Measurements from ENCODE around the gene C19orf73.
"Not testable (repeated sequence)": the region's sequence is repeated elsewhere in the genome, so short reads cannot be mapped to it uniquely, and the experiment has no call there.

C19orf73 gene

DNA sequence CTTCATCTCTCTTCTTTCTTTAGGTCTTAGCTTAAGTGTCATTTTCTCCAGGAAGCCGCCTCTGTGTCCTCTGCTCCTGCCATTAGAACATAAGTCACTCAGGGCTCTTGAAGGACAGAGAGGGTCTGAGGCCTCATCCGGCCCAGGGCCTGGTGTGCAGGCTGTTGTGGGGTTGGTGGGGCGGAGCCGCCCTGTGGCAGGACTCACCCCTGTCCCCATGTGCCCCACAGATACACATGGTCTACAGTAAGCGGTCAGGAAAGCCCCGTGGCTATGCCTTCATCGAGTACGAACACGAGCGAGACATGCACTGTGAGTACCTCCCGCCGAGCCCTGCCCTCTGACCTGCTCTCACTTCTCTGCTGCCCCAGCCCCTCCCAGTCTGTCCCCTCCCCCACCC lies 17.8 kb downstream of the C19orf73 start:
- no peak for DNase-seq (ENCODE audit: low read depth)

DNA sequence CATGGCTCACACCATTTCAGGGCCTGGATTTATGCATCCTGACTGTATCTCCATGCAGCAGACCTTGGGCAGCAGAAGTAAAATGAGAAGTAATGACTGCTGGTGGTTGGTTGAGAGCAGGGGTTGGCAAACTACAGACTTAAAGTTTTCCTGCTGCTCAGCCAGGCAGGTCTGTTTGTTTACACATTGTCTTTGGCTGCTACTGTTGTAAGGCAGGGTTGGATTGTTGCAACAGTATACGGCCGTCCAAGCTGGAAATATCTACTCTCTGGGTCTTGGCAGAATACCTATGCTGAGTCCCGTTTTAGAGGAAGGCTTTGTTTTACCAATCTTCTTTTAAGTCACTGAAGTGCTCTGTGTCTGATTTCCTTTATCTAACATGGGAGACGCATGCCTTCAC lies 20.1 kb downstream of the C19orf73 start:
- no peak for DNase-seq (ENCODE audit: low read depth)

DNA sequence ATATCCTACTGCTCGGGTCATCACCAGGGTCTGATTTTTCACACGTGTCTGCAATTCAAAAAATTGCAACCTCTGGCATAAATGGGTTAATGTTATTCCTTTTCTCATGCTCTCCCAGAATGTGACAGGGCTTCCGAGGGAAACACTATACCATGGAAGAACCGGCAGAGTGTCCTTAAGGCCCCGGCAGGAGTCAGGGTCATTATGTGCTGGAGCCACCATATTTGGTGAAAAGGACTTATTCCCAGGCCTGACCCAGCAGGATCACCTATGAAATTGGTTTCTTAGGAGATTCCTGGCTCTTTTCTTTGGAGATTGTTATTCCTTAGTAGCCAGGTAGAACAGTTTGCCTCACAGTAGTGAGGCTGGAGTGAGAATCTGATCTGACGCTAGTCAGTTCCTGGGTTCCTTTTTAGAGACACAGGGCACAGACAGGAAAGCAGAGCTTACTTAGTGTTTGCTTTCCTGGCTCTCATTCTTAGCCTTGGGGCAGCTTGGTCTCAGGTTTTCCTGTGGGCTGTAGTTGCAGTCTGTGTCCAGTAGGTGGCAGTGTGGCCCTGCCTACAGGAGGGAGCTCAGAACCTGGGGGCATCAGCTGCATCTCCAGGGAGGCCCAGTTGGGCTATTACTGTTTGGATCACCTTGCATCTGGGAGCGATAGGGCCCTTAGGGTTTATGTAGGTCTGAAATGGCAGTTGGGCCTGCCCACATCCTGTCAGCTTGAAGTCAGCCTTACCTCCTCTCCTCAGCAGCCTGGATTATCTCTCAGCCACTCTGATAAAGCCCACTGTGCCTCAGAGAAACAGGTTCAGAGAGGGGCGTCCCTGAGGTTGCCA lies 21.3 kb downstream of the C19orf73 start:
- DNase-seq (ENCODE audit: low read depth): peak; percentile 60

DNA sequence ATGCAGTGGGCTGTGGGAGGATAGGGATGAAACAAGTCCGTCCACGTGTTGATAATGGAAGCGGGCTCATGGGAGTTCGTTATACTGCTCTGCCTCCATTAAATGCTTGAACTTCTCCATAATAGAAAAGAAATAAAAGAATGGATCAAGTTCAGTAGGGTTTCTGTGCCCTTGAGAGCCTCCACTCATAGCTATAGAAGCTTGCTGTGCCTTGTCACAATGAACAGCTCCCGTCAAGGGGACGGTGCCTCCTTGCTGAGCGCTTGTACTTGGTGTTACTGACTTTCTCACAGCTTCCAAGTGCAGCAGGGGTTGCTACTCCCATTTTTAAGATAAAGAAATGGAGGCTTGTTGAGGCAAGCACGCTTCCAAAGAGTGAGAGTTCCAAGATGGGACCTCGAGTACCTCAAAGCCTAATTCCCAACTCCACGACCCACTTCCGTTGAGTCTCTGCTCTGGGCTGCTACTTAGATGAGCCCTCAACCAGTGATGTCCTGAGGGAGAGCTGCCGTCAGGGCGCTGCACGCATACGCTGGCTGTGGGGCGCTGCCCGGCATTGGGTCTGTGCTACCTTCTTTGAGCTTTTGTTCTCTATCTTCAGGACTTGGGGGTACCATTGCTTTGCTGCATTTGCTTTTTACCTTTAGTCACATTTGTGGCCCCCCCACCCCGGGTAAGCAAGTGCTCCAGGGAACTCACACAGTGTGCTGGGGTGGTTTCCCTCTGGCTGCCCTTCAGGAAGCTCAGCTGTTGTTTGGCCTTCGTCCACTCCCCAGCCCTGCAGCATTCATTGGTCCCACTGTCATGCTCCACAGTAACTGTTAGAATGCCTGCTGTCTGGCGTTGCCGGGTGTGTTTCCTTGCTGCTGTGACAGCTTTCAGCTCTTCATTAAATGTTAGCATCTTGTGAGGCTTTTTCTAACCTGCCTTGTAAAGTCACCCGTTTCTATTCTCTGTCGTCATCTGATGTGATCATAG lies 24.1 kb downstream of the C19orf73 start:
- no peak for DNase-seq (ENCODE audit: low read depth)

DNA sequence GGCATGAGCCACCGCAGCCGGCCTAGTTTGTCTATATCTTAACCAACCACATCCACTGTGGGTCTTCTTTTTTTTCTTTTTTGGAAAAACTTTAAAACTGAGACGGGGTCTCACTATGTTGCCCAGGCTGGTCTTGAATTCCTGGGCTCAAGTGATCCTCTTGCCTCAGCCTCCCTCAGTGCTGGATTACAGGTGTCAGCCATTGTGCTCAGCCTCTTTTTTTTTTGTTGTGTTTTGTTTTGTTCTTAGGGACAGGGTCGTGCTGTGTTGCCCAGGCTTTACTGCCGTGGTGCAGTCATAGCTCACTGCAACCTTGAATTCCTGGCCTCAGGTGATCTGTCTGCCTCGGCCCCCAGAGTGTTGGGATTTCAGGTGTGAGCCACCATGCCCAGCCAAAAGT lies 26.3 kb downstream of the C19orf73 start:
- DNase-seq (ENCODE audit: low read depth): no peak

DNA sequence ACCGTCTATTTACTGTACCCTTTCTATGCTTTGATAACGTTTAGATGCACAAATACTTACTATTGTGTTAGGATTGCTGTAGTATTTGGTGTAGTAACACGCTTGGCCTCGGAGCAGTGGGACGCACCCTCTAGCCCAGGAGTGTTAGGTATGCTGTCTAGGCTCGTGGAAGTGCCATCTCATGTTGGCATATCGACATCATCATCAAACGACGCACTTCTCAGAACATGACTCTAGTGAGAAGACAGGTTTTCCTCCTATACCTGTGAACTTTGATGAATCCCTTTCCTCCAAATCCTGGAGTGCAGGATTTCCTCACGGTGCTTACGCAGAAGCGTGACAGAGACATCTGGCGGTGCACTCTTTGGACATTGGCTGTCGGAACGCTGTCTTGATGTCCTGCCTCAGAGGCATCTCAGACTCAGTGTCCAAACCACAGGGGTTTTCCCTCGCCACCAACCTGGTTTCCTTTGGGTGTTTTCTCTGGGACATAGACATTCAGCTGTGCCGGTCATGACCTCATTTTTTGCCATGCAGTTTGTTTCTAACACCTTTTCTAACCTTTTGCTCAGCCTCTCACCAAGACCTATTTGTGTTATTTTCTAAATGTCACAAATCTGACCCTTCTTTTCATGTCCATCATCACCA lies 27.4 kb downstream of the C19orf73 start:
- DNase-seq (ENCODE audit: low read depth): no peak

DNA sequence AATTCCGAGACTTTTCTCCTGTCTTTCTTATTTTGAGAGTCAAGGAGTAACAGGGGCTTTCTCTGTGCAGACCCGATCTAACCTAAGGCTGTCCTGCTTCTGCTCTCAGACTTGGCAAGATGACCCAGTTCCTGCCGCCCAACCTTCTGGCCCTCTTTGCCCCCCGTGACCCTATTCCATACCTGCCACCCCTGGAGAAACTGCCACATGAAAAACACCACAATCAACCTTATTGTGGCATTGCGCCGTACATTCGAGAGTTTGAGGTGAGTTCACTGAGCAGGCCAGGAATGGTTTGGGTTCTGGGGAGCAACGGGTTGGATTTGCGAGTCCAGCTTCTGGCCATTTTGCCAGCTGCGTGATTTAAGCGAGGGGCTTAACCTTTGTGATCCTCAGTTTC lies 32.6 kb downstream of the C19orf73 start:
- DNase-seq (ENCODE audit: low read depth): no peak

DNA sequence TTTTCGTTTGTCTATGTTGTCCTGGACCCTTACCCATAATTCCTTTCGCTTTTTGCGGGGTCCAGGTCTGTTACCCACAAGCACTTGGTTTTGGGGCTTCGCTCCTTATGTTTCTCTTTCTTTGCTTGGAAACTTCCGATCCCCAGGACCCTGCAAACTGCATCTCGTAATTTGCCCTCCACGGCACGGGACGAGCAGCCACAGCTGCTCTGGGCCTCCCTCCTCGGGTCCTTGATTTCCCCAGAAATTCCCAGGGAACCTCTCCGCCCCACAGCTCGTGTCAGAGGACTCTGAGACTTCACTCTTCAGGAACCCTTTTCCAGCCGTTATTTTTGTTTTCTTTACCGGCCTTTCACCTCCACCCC lies 33.1 kb downstream of the C19orf73 start:
- no peak for DNase-seq (ENCODE audit: low read depth)

DNA sequence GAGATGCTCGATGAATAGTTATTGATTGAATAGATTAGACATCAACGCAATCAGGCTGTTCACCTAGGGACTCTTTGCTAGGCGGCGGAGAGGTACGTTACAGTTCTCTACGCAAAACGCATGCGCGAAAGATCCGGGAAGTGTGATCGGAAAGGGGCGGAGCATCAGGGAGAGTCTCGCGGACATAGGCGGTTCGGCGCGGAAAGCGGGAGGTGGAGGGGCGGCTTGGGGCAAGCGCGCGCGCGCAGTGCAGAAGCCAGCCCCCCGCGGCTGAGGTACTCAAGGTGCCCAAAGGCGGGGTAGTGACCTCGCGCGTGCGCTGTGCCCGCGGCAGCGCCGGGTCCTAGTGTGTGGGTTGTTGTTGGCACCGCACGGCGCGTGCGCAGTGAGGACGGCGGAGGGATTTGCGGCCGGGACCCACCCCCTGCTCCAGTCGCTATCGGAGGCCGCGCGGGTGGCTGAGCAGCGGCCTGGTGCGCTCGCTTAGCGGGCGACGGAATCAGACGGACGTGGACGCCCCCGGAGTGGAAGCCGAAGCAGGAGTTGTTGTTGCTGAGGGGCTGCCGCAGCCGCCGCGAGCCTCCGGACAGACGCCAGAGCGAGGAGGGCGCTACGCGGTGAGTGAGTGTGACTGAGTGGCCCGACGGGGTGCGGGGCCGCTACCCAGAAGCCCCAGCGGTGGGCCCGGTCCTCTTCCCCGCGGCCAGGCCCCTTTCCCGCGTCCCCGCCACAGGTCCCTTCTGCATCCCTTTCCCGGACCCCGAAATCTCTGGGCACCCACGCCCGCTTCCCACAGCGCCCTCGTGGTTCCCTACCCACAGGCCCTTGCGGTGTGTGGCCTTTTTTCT lies 33.7 kb downstream of the C19orf73 start, which contains the start of gene SNRNP70:
Gene SNRNP70 (plus strand): TSS at position 432 of the 848 bp plus-strand sequence. CDS start 964 bp downstream, outside the sequence.
- peak; percentile 99 for DNase-seq (ENCODE audit: low read depth)

DNA sequence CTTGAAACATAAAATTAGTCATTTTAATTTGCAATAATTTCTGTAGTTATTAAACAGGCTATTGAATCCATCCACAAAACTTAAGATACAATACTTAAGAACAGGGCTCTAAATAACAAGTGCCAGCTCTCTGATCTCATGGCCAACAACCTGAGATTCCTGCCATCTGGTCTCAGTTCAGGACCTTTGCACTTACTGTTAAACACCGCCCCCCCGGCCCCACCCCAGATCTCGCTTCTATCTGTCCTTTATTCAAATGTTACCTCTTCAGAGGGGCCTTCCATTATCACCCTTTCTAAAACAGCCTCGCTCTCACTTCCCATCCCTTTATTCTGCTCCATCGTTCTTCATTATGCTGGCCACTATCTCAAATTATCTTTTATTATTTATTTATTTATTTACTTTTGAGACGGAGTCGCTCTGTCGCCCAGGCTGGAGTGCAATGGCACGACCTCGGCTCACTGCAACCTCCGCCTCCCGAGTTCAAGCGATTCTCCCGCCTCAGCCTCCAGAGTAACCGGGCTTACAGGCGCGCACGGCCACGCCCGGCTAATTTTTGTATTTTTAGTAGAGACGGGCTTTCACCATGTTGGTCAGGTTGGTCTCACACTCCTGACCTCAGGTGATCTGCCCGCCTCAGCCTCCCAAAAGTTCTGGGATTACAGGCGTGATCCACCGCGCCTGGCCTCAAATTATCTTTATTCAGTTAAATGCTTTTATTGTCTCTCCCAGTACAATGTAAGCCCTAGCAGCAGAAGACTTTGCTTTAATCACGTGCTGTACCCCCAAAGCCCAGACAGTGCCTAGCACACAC lies 34.5 kb downstream of the C19orf73 start:
- DNase-seq (ENCODE audit: low read depth): no peak

DNA sequence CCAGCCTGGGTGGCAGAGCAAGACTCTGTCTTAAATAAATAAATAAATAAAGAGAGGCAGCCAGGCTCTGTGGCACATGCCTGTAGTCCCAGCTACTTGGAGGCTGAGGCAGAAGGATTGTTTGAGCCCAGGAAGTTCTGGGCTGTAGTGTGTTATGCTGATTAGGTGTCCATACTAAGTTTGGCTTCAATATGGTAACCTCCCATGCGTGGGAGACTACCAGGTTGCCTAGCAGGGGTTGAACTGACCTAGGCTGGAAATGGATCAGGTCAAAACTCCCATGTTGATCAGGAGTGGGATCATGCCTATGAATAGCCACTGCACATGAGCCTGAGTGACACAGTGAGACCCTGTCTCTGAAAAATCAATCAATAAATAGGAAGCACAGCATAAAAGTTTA lies 37.7 kb downstream of the C19orf73 start:
- no peak for DNase-seq (ENCODE audit: low read depth)

DNA sequence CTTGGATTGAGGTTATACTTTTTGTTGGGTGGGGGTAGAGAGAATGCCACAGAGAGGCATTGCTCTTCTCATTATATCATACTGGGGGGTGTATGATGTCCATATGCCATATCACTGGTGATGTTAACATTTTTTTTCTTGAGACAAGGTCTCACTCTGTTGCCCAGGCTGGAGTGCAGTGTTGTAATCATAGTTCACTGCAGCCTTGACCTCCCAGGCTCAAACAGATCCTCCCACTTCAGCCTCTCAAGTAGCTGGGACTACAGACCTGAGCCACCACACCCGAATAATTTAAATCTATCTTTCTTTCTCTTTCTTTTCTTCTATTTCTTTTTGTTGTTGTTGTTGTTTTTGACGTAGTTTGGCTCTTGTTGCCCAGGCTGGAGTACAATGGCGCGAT lies 38.6 kb downstream of the C19orf73 start:
- no peak for DNase-seq (ENCODE audit: low read depth)

DNA sequence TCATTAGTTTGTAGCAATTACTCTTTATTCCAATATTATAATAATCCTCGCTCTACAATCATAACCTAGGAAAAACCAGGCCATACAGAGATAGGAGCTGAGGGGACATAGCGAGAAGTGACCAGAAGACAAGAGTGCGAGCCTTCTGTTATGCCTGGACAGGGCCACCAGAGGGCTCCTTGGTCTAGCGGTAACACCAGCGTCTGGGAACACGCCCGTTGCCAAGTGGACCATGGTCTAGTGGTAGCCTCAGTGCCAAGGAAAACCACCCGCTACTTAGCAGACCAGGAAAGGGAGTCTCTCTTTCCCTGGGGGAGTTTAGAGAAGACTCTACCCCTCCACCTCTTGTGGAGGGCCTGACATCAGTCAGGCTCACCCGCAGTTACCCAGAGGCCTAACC lies 44.1 kb downstream of the C19orf73 start:
- not testable (repeated sequence) for DNase-seq (ENCODE audit: low read depth)

DNA sequence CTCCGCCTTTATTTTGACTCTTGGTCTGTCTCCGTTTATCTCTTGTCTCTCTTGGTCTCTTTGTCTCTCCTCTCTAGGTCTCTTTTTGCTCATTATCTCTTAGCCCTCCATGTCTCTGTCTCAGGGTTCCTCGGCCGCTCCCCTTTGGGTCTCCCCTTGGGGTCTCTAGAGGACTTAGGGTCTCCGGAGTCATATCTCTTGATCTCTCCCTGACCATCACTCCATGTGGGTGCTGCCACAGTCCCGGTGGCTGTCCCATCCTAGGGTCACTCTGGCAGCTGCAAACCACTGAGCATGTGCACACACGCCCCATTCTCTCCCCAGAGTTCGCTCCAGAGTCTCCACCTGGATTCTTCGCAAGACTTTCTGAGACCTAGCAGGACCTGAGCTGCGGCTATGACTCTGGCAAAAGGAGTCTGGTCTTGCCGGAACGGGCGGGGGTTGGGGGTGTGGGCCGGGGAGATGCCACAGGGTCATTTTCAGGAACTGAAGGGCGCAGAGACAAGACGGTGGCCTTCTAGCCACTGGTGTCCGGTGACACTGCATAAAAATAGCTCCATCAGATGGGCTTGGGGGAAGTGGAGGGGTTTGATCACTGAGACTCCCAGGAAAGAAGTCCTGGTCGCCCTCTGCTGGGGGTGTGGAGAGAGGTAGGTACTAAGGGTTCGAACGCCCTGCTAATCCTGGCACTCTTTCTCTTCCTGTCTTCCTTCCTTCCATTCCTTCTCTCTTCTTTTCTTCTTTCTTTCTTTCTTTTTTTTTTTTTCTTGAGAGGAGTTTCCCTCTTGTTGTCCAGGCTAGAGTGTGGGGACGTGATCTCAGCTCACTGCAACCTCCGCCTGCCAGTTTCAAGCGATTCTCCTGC lies 45.2 kb downstream of the C19orf73 start:
- DNase-seq (ENCODE audit: low read depth): no peak

DNA sequence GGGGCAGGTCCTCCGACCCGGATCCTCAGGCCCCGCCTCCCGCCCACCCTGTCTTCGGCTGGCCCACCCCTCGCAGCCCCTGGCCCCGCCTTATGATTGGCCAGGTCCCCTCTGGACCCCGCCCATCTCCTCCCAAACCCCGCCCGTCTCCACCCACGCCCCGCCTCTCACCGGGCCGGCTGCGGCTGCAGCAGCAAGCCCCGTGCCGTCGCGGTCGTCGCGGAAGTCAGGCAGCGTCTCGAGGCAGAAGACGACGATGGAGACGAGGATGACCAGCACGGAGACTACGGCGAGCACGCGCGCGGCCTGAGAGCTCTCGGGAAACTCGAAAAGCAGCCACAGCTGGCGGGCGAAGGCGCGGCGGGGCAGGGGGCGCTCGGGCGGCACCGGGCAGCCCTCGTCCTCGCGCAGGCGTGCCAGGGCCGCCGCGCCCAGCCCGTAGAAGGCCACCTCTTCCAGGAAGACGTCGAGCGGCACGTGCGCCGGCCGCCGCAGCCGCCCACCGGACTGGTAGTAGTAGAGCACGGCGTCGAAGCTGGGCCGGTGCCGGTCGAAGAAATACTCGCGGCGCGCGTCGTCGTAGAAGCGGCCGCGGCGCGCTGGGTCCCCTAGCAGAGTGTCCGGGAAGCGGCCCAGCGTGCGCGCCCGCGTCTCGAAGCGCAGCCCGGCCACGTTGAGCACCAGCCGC lies 46.9 kb downstream of the C19orf73 start:
- DNase-seq (ENCODE audit: low read depth): no peak

DNA sequence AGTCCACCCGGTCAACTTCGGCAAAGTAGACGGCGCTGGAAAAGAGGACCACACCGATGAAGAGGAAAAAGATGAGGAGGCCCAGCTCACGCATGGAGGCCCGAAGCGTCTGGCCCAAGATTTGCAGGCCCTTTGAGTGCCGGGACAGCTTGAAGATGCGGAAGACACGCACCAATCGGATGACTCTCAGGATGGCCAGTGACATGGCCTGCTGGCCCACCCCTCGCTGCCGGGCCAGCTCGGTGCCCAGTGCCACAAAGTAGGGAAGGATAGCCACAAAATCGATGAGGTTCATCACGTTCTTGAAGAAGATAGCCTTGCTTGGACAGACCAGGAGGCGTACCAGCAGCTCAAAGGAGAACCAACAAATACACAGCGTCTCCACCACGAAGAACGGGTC lies 48.5 kb downstream of the C19orf73 start:
- DNase-seq (ENCODE audit: low read depth): no peak

DNA sequence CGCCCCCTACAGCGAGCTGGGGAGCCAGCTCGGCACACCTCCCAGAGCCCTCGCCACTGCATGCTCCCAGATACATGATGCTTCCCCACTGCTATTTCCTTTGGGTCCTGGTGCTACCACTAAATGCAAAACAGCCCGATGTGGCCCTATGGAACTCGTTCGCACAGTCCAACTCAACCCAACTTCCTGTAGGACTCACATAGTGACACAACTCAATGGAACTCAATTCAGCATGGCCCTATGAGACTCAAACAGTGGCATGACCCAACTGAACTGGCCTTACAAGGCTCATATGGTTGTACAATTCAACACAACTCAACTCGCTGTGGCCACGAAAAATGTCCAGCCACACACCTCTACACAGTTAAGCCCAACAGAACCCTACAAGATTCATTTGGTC lies 49.9 kb downstream of the C19orf73 start:
- DNase-seq (ENCODE audit: low read depth): no peak

Data from activated T-cell treated with anti-CD3 and anti-CD28 coated beads for 48 hours (primary cell).